ENCODE data around the gene TNS3. TPM values are rescaled to one million over a fixed set of nuclear protein-coding genes. Genes with fewer than 3 reads are reported as not detected.
A peak's percentile ranks its signal among the peaks of the same experiment; 100 is the strongest.
"Not testable (repeated sequence)": the region's sequence is repeated elsewhere in the genome, so short reads cannot be mapped to it uniquely, and the experiment has no call there.

Gene TNS3
- total RNA-seq, 1 experiment from 2014 or later = 9.5 TPM

DNA sequence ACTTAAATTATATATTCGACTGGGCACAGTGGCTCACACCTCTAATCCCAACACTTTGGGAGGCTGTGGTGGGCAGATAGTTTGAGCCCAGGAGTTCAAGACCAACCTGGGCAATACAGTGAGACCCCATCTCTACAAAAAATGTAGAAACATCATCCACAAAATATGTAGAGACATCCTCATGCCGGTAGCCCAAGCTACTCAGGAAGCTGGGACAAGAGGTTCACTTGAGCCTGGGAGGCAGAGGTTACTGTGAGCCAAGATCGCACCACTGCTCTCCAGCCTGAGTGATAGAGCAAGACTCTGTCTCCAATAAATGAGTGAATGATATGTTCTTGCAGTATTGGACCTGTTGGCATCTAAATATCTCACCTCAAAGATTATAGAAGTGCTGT lies 22.6 kb upstream of the TNS3 start:
- H3K4me1 ChIP-seq (ENCODE audit: insufficient read depth, low read length) = no peaks in the 10 kb centered on the region; the same call in 1 of the 2 replicates
- no peaks in the 10 kb centered on the region for H3K36me3 Mint-ChIP-seq (ENCODE audit: insufficient read depth in 1 of 3, low read depth in 3 of 3)

DNA sequence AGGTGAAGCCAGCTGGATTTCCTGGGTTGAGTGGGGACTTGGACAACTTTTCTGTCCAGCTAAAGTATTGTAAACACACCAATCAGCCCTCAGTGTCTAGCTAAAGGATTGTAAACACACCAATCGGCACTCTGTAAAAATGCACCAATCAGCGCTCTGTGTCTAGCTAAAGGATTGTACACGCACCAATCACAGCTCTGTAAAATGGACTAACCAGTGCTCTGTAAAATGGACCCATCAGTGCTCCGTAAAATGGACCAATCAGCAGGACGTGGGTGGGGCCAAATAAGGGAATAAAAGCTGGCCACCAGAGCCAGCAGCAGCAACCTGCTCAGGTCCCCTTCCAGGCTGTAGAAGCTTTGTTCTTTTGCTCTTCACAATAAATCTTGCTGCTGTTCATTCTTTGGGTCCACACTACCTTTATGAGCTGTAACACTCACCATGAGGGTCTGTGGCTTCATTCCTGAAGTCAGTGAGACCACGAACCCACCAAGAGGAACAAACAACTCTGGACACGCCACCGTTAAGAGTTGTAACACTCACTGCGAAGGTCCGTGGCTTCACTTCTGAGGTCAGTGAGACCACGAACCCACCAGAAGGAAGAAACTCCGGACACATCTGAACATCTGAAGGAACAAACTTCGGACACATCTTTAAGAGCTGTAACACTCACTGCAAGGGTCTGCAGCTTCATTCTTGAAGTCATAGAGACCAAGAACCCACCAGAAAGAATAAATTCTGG lies 21.8 kb upstream of the TNS3 start:
- not testable (repeated sequence) for H3K27me3 ChIP-seq (ENCODE audit: insufficient read depth, low read length)
- H3K27ac Mint-ChIP-seq = peak overlapping the region in 1 of 3 experiments; percentile 17; a peak in 1 of 7 replicates

More for the DNA sequence above, 22.6 kb upstream of the TNS3 start:
- no peak overlapping the region for H4K5ac ChIP-seq (ENCODE audit: insufficient read length, low read depth, low read length)
- no peak overlapping the region for H3K56ac ChIP-seq (ENCODE audit: insufficient read length, low read depth, low read length)
- Mint-ChIP-seq H3K27me3 (ENCODE audit: low read depth) (peaks cover 1% of the 10 kb centered on the region; the same call in 1 of the 2 replicates), H3K27ac (no peak overlapping the region), H3K4me1 (peaks cover 7 to 13% of the 10 kb centered on the region in 2 experiments; a peak in 1 of 4 replicates), H3K9me3 (peaks cover 0 to 2% of the 10 kb centered on the region in 2 experiments; a peak in 1 of 5 replicates), H3K4me3 (no peak overlapping the region)
- no peaks in the 10 kb centered on the region for H4K20me1 ChIP-seq (ENCODE audit: control insufficient read depth, insufficient read depth, insufficient read length)
- no peak overlapping the region for H4K91ac ChIP-seq (ENCODE audit: insufficient read length, low read depth, low read length)
- H2BK5ac ChIP-seq (ENCODE audit: insufficient read length, low read length) = no peak overlapping the region
- DNase-seq = no peak
- WGBS (ENCODE audit: extremely low coverage, insufficient read length, low lambda C conversion rate) = no CpG with 5 or more reads among the region's 3 CpGs
- H2BK20ac ChIP-seq (ENCODE audit: low read depth, low read length, poor library complexity, severe bottlenecking) = no peak overlapping the region
- no peak overlapping the region for H3T11ph ChIP-seq (ENCODE audit: low read length)
- H2BK12ac ChIP-seq (ENCODE audit: insufficient read length, low read depth, low read length) = no peak overlapping the region
- H3K9me3 ChIP-seq (ENCODE audit: control insufficient read depth, low read depth, low read length) = no peaks in the 10 kb centered on the region
- TF ChIP-seq, protein P1, sequence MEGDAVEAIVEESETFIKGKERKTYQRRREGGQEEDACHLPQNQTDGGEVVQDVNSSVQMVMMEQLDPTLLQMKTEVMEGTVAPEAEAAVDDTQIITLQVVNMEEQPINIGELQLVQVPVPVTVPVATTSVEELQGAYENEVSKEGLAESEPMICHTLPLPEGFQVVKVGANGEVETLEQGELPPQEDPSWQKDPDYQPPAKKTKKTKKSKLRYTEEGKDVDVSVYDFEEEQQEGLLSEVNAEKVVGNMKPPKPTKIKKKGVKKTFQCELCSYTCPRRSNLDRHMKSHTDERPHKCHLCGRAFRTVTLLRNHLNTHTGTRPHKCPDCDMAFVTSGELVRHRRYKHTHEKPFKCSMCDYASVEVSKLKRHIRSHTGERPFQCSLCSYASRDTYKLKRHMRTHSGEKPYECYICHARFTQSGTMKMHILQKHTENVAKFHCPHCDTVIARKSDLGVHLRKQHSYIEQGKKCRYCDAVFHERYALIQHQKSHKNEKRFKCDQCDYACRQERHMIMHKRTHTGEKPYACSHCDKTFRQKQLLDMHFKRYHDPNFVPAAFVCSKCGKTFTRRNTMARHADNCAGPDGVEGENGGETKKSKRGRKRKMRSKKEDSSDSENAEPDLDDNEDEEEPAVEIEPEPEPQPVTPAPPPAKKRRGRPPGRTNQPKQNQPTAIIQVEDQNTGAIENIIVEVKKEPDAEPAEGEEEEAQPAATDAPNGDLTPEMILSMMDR (conservative IDR thresholded peaks at IDR 0.05) = no peak
- H3K14ac ChIP-seq (ENCODE audit: insufficient read depth, low read length) = no peak overlapping the region
- H3K4me2 ChIP-seq (ENCODE audit: insufficient read depth, insufficient read length, low read length) = no peak overlapping the region
- H3K27ac ChIP-seq (ENCODE audit: insufficient read length, low read depth, low read length) = no peak overlapping the region
- no peaks in the 10 kb centered on the region for H3K23me2 ChIP-seq (ENCODE audit: insufficient read length, low read depth, low read length, poor library complexity, severe bottlenecking)
- H3K18ac ChIP-seq (ENCODE audit: insufficient read length, low read depth, low read length) = no peak overlapping the region
- H3K27me3 ChIP-seq (ENCODE audit: insufficient read depth, low read length) = no peaks in the 10 kb centered on the region
- H2AK5ac ChIP-seq (ENCODE audit: insufficient read length, low read length) = no peak overlapping the region
- H3K4ac ChIP-seq (ENCODE audit: low read depth, low read length) = no peak overlapping the region
- no peaks in the 10 kb centered on the region for H3K79me1 ChIP-seq (ENCODE audit: insufficient read depth, low read depth, low read length, poor library complexity, severe bottlenecking)
- H3K79me2 ChIP-seq (ENCODE audit: insufficient read depth, low read length) = no peaks in the 10 kb centered on the region
- no peak overlapping the region for H3K9ac ChIP-seq (ENCODE audit: extremely low read depth, insufficient read length, low read length)
- no peak overlapping the region for H2BK120ac ChIP-seq (ENCODE audit: low read depth, low read length, poor library complexity, severe bottlenecking)
- no peak overlapping the region for H2BK15ac ChIP-seq (ENCODE audit: low read depth, low read length)
- no peak overlapping the region for H4K8ac ChIP-seq (replicated peaks; ENCODE audit: insufficient read length, low read depth, low read length)
- no peak overlapping the region for H2AFZ ChIP-seq (ENCODE audit: low read length)
- no peak overlapping the region for H3K23ac ChIP-seq (ENCODE audit: insufficient read length, low read depth, low read length)

More for the DNA sequence above, 21.8 kb upstream of the TNS3 start:
- H2AK5ac ChIP-seq (ENCODE audit: insufficient read length, low read length); H2BK20ac ChIP-seq (ENCODE audit: low read depth, low read length, poor library complexity, severe bottlenecking); H3K4me1 ChIP-seq (ENCODE audit: insufficient read depth, low read length); H3K9ac ChIP-seq (ENCODE audit: extremely low read depth, insufficient read length, low read length); H2BK15ac ChIP-seq (ENCODE audit: low read depth, low read length); H3K79me2 ChIP-seq (ENCODE audit: insufficient read depth, low read length); H4K91ac ChIP-seq (ENCODE audit: insufficient read length, low read depth, low read length); H2AFZ ChIP-seq (ENCODE audit: low read length); H3K18ac ChIP-seq (ENCODE audit: insufficient read length, low read depth, low read length); H4K5ac ChIP-seq (ENCODE audit: insufficient read length, low read depth, low read length); H3K4ac ChIP-seq (ENCODE audit: low read depth, low read length); H3K9me3 ChIP-seq (ENCODE audit: control insufficient read depth, low read depth, low read length); H3T11ph ChIP-seq (ENCODE audit: low read length); H3K27me3 Mint-ChIP-seq (ENCODE audit: low read depth); H2BK120ac ChIP-seq (ENCODE audit: low read depth, low read length, poor library complexity, severe bottlenecking); H3K14ac ChIP-seq (ENCODE audit: insufficient read depth, low read length); H3K36me3 Mint-ChIP-seq (ENCODE audit: insufficient read depth in 1 of 3, low read depth in 3 of 3); DNase-seq; H3K23me2 ChIP-seq (ENCODE audit: insufficient read length, low read depth, low read length, poor library complexity, severe bottlenecking); H3K56ac ChIP-seq (ENCODE audit: insufficient read length, low read depth, low read length); H4K8ac ChIP-seq (replicated peaks; ENCODE audit: insufficient read length, low read depth, low read length); H4K20me1 ChIP-seq (ENCODE audit: control insufficient read depth, insufficient read depth, insufficient read length); H3K27ac ChIP-seq (ENCODE audit: insufficient read length, low read depth, low read length); H3K9me3 Mint-ChIP-seq; H3K23ac ChIP-seq (ENCODE audit: insufficient read length, low read depth, low read length); H2BK12ac ChIP-seq (ENCODE audit: insufficient read length, low read depth, low read length); H2BK5ac ChIP-seq (ENCODE audit: insufficient read length, low read length); H3K4me2 ChIP-seq (ENCODE audit: insufficient read depth, insufficient read length, low read length); H3K4me3 Mint-ChIP-seq; H3K79me1 ChIP-seq (ENCODE audit: insufficient read depth, low read depth, low read length, poor library complexity, severe bottlenecking): not testable (repeated sequence)
- peaks cover 7 to 13% of the 10 kb centered on the region in 2 experiments; a peak in 1 of 4 replicates for H3K4me1 Mint-ChIP-seq
- no CpG with 5 or more reads among the region's 13 CpGs for WGBS (ENCODE audit: extremely low coverage, insufficient read length, low lambda C conversion rate)
